GM19043 (cell line): ENCODE measurements around the gene EML4.

Source experiments
- ATAC-seq: cut with Tn5 transposase; IDR thresholded peaks from one replicate; pipeline ENCODE4 v1.9.1; 2021; ENCODE audit warnings: low read depth; ENCODE audit not compliant: unreplicated experiment

Gene EML4

GRCh38 chr2:42137125-42137841, 31.9 kb upstream of the EML4 start:
- ATAC-seq = no peak

GRCh38 chr2:42138163-42139015, 30.8 kb upstream of the EML4 start:
- no peak for ATAC-seq

- no peak for ATAC-seq
Measured at GRCh38 chr2:42139101-42139500, 30.1 kb upstream of the EML4 start.

- ATAC-seq = no peak
Measured at GRCh38 chr2:42140496-42140895, 28.7 kb upstream of the EML4 start.

- ATAC-seq = no peak
Measured at GRCh38 chr2:42141687-42142546, 27.2 kb upstream of the EML4 start.

- no peak for ATAC-seq
Measured at GRCh38 chr2:42142547-42143184, 26.5 kb upstream of the EML4 start.

- no peak for ATAC-seq
Measured at GRCh38 chr2:42147641-42148274, 21.4 kb upstream of the EML4 start.

- ATAC-seq = no peak
Measured at GRCh38 chr2:42150159-42150558, 19.0 kb upstream of the EML4 start.

- ATAC-seq = no peak
Measured at GRCh38 chr2:42153944-42154581, 15.1 kb upstream of the EML4 start.

- no peak for ATAC-seq
Measured at GRCh38 chr2:42156721-42157120, 12.4 kb upstream of the EML4 start.

GRCh38 chr2:42161444-42161843, 7.7 kb upstream of the EML4 start:
- no peak for ATAC-seq

GRCh38 chr2:42163444-42164045, 5.6 kb upstream of the EML4 start:
- no peak for ATAC-seq

- no peak for ATAC-seq
Measured at GRCh38 chr2:42164046-42164445, 5.1 kb upstream of the EML4 start.

GRCh38 chr2:42164971-42165370, 4.2 kb upstream of the EML4 start:
- no peak for ATAC-seq

- ATAC-seq = no peak
Measured at GRCh38 chr2:42167458-42167857, 1.7 kb upstream of the EML4 start.

- ATAC-seq = no peak
Measured at GRCh38 chr2:42168459-42169099, 574 bp upstream of the EML4 start.

GRCh38 chr2:42169874-42170521, 845 bp downstream of the EML4 start:
- ATAC-seq = peak; percentile 26
